ENCODE results near the gene WDFY3. TPM values are rescaled to one million over a fixed set of nuclear protein-coding genes. Genes with fewer than 3 reads are reported as not detected.

WDFY3 gene
- total and polyA plus RNA-seq, 4 donors: 7.5 to 229 (median 75.8) TPM

- WGBS, 2 donors: 59 to 74% methylated on average over 4 of the region's 4 CpGs
- H3K4me1 ChIP-seq (ENCODE audit: control insufficient read depth in 5 of 5, insufficient read depth in 5 of 5, low read length in 5 of 5): no peaks in the 10 kb centered on the region
- peaks cover 0 to 1% (median 0%) of the 10 kb centered on the region in 4 donors for H3K36me3 ChIP-seq (ENCODE audit: control insufficient read depth in 4 of 4, insufficient read depth in 4 of 4, low read length in 4 of 4)
- TF ChIP-seq CTCF (IDR thresholded peaks at IDR 0.05; ENCODE audit: control extremely low read depth, extremely low read depth): no peak
- H3K9me3 ChIP-seq (ENCODE audit: control insufficient read depth in 4 of 4, insufficient read depth in 3 of 4, low read length in 3 of 4): no peaks in the 10 kb centered on the region
- no peak overlapping the region for H3K4me3 ChIP-seq
- DNase-seq (no peak), ATAC-seq (ENCODE audit: insufficient read depth, low FRiP score) (no peak)
- no peak overlapping the region for H3K9ac ChIP-seq (ENCODE audit: insufficient read depth in 1 of 2, low read length in 2 of 2)
- no peak overlapping the region for H3K27ac ChIP-seq (ENCODE audit: low read depth in 1 of 2, low read length in 1 of 2)
- H3K27me3 ChIP-seq (ENCODE audit: control insufficient read depth in 3 of 3, insufficient read depth in 3 of 3, low read length in 2 of 3): no peaks in the 10 kb centered on the region
Measured at GRCh38 chr4:84661191-84661939, 305.1 kb downstream of the WDFY3 start.

DNA sequence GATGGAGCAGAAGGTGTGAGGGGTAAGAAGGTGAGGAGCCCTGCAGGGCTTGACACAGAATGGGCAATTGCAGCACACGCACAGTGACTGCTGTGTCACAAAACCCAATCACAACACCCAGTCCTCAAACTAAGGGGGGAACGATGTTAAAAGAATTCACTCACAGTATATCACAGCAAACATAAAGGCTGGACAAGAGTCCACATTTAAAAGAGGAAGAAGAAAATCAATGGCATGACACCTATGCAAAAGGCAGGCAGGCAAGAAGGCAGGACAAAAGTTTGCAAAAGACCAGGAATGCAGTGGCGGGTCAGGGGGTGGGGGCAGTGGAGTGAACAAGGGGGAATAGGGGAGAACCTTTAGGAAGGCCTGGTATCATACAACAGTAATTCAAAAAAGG, 305.9 kb downstream of the WDFY3 start:
- Histone ChIP-seq H3K9me3 (ENCODE audit: control insufficient read depth in 4 of 4, insufficient read depth in 3 of 4, low read length in 3 of 4) (no peaks in the 10 kb centered on the region), H3K36me3 (ENCODE audit: control insufficient read depth in 4 of 4, insufficient read depth in 4 of 4, low read length in 4 of 4) (no peaks in the 10 kb centered on the region), H3K4me3 (no peak overlapping the region), H3K27ac (ENCODE audit: low read depth in 1 of 2, low read length in 1 of 2) (no peak overlapping the region), H3K9ac (ENCODE audit: insufficient read depth in 1 of 2, low read length in 2 of 2) (no peak overlapping the region), H3K27me3 (ENCODE audit: control insufficient read depth in 3 of 3, insufficient read depth in 3 of 3, low read length in 2 of 3) (no peaks in the 10 kb centered on the region), H3K4me1 (ENCODE audit: control insufficient read depth in 5 of 5, insufficient read depth in 5 of 5, low read length in 5 of 5) (no peaks in the 10 kb centered on the region)
- 89 to 90% methylated on average over 3 of the region's 3 CpGs for WGBS, 2 donors
- ATAC-seq (ENCODE audit: insufficient read depth, low FRiP score) (no peak), DNase-seq (no peak)
- no peak for TF ChIP-seq CTCF (IDR thresholded peaks at IDR 0.05; ENCODE audit: control extremely low read depth, extremely low read depth)

- Histone ChIP-seq H3K4me3 (no peak overlapping the region), H3K9me3 (ENCODE audit: control insufficient read depth in 4 of 4, insufficient read depth in 3 of 4, low read length in 3 of 4) (no peaks in the 10 kb centered on the region), H3K36me3 (ENCODE audit: control insufficient read depth in 4 of 4, insufficient read depth in 4 of 4, low read length in 4 of 4) (peaks cover 0 to 2% (median 0%) of the 10 kb centered on the region in 4 donors), H3K27ac (ENCODE audit: low read depth in 1 of 2, low read length in 1 of 2) (no peak overlapping the region), H3K4me1 (ENCODE audit: control insufficient read depth in 5 of 5, insufficient read depth in 5 of 5, low read length in 5 of 5) (peaks cover 0 to 12% (median 4%) of the 10 kb centered on the region in 5 donors), H3K27me3 (ENCODE audit: control insufficient read depth in 3 of 3, insufficient read depth in 3 of 3, low read length in 2 of 3) (no peaks in the 10 kb centered on the region), H3K9ac (ENCODE audit: insufficient read depth in 1 of 2, low read length in 2 of 2) (no peak overlapping the region)
- no peak for DNase-seq
- no peak for ATAC-seq (ENCODE audit: insufficient read depth, low FRiP score)
- 86 to 94% methylated on average over 4 of the region's 4 CpGs for WGBS, 2 donors
- TF ChIP-seq CTCF (IDR thresholded peaks at IDR 0.05; ENCODE audit: control extremely low read depth, extremely low read depth): no peak
Measured at GRCh38 chr4:84652478-84652877, 314.0 kb downstream of the WDFY3 start.
